Keratinocyte (primary cell): ENCODE data around the gene PARD3. TPM values are rescaled to one million over a fixed set of nuclear protein-coding genes. Genes with fewer than 3 reads are reported as not detected.

ENCODE experiments used
- DNase-seq: peaks from one replicate; pipeline ENCODE4 v3.0.0-alpha.2; 2011; ENCODE audit warnings: low read depth, missing footprints, low spot score
- FAIRE-seq: peaks from 2 replicates; lab custom pipeline; 2011; peaks lifted over from hg19 to GRCh38; lab: Jason Lieb, UNC
- H2AFZ ChIP-seq: 2 replicates; pipeline ENCODE4 v1.6.0; 2012; ENCODE audit warnings: low read length, control low read depth, inconsistent platforms; ENCODE audit not compliant: control insufficient read depth
- H3K27ac ChIP-seq: 2 replicates; pipeline ENCODE4 v1.5.1; 2011; ENCODE audit warnings: low read length; ENCODE audit not compliant: control insufficient read depth, insufficient read depth
- H3K27me3 ChIP-seq: 3 replicates; pipeline ENCODE4 v1.6.0; 2011; ENCODE audit warnings: low read length; ENCODE audit not compliant: control insufficient read depth, insufficient read depth; ENCODE audit errors: extremely low read depth
- H3K36me3 ChIP-seq, 2 experiments: 2 replicates in 1 of 2; 3 replicates in 1 of 2; pipeline ENCODE4 v1.5.1; 2011; ENCODE audit warnings: low read length in 2 of 2, mild to moderate bottlenecking in 1 of 2; ENCODE audit not compliant: control insufficient read depth in 2 of 2, insufficient read depth in 2 of 2; ENCODE audit errors: extremely low read depth in 1 of 2
- H3K4me1 ChIP-seq: 3 replicates; pipeline ENCODE4 v1.5.1; 2011; ENCODE audit warnings: low read length; ENCODE audit not compliant: control insufficient read depth, insufficient read depth; ENCODE audit errors: extremely low read depth
- H3K4me2 ChIP-seq: 3 replicates; pipeline ENCODE4 v1.6.0; 2011; ENCODE audit warnings: low read depth, low read length; ENCODE audit not compliant: control insufficient read depth, insufficient read depth; ENCODE audit errors: extremely low read depth
- H3K4me3 ChIP-seq, 3 experiments: fragments of 200-600 bp in 1 of 3; sonication (generic) in 1 of 3; 2 replicates in 2 of 3; 3 replicates in 1 of 3; pipeline ENCODE4 v1.5.1; 2011 to 2016; ENCODE audit warnings: low read length in 3 of 3, mild to moderate bottlenecking in 3 of 3, control low read depth in 2 of 3, inconsistent platforms in 1 of 3, low read depth in 1 of 3, mixed read lengths in 1 of 3, mixed run types in 1 of 3, moderate library complexity in 1 of 3; ENCODE audit not compliant: control insufficient read depth in 2 of 3, insufficient read depth in 2 of 3; ENCODE audit errors: extremely low read depth in 1 of 3
- H3K79me2 ChIP-seq: 2 replicates; pipeline ENCODE4 v1.6.0; 2012; ENCODE audit warnings: low read length; ENCODE audit not compliant: control insufficient read depth, insufficient read depth
- H3K9ac ChIP-seq: 3 replicates; pipeline ENCODE4 v1.6.0; 2011; ENCODE audit warnings: low read length; ENCODE audit not compliant: control insufficient read depth, insufficient read depth; ENCODE audit errors: extremely low read depth
- H3K9me1 ChIP-seq: 3 replicates; pipeline ENCODE4 v1.6.0; 2011; ENCODE audit warnings: low read length; ENCODE audit not compliant: control insufficient read depth, insufficient read depth; ENCODE audit errors: extremely low read depth
- H3K9me3 ChIP-seq: 2 replicates; pipeline ENCODE4 v1.5.1; 2012; ENCODE audit warnings: low read depth, low read length; ENCODE audit not compliant: control insufficient read depth
- H4K20me1 ChIP-seq: 3 replicates; pipeline ENCODE4 v1.6.0; 2011; ENCODE audit warnings: low read length; ENCODE audit not compliant: control insufficient read depth, insufficient read depth; ENCODE audit errors: extremely low read depth
- EZH2 ChIP-seq: IDR thresholded peaks from one replicate; pipeline ENCODE4 v1.6.1; 2012; ENCODE audit warnings: inconsistent platforms, mild to moderate bottlenecking, low read length, moderate library complexity
- dilution Hi-C: fragments of 300-500 bp; cut with MboI; formaldehyde crosslinking; loops from one replicate; pipeline ENCODE4 v1.7.0; 2020; ENCODE audit warnings: low sequenced_read_pairs; ENCODE audit not compliant: extremely low pct_ligation_motif_present
- polyA plus RNA-seq, 5 experiments: library from polyadenylated mRNA; depleted of rRNA in 3 of 5; stranded (reverse) in 3 of 5; stranded (forward) in 1 of 5; unstranded in 1 of 5; fragments of >200 nt; gene quantifications; 1 replicate in 1 of 5; 2 replicates in 3 of 5; 3 replicates in 1 of 5; pipeline versions ENCODE4 v1.2.1 to v1.2.3, GENCODE V29; 2011 to 2012; ENCODE audit warnings: missing spikeins in 2 of 5, low read depth in 1 of 5, low replicate concordance in 1 of 5
- TF ChIP-seq, protein P1 (sequence below), 3 experiments: IDR thresholded peaks in 1 of 3; conservative IDR thresholded peaks in 1 of 3; optimal IDR thresholded peaks in 1 of 3; 2 replicates in 2 of 3; 3 replicates in 1 of 3; pipeline versions ENCODE3 to v1.5.1; 2011; ENCODE audit warnings: low read length in 3 of 3, mild to moderate bottlenecking in 3 of 3, moderate library complexity in 2 of 3, control low read depth in 1 of 3, inconsistent platforms in 1 of 3; ENCODE audit not compliant: insufficient read depth in 2 of 3; ENCODE audit errors: extremely low read depth in 1 of 3

The PARD3 gene
- polyA plus RNA-seq, 1 donor (not counting 4 experiments of a cell fraction or from before 2014, with no cell fraction given) = 46.4 TPM

DNA sequence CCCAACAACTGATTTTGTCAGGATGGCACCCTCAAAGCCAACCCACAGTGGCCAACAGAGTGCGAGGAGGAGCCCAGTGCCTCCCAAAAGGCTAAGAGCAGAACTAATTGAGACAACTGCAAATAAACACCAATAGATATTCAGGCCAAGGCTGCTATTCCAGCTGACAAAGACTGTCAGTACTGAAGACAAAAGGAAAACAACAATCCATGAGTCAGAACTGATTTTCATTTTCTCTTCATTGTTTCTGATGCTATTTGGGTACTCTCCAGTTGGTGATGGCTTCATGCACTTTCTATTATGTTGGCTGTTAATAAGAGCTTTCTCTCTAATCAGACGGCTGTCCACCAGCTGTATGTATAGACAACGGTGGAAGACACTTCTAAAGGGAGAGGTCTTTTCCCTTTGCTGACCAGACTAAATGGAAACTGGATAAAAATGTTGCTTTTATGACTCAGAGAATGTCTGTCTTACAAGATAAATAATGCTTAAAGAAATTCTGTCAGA, 515.9 kb downstream of the PARD3 start:
- TF ChIP-seq, protein P1, sequence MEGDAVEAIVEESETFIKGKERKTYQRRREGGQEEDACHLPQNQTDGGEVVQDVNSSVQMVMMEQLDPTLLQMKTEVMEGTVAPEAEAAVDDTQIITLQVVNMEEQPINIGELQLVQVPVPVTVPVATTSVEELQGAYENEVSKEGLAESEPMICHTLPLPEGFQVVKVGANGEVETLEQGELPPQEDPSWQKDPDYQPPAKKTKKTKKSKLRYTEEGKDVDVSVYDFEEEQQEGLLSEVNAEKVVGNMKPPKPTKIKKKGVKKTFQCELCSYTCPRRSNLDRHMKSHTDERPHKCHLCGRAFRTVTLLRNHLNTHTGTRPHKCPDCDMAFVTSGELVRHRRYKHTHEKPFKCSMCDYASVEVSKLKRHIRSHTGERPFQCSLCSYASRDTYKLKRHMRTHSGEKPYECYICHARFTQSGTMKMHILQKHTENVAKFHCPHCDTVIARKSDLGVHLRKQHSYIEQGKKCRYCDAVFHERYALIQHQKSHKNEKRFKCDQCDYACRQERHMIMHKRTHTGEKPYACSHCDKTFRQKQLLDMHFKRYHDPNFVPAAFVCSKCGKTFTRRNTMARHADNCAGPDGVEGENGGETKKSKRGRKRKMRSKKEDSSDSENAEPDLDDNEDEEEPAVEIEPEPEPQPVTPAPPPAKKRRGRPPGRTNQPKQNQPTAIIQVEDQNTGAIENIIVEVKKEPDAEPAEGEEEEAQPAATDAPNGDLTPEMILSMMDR (optimal IDR thresholded peaks at IDR 0.05 in 1 of 3, IDR thresholded peaks at IDR 0.05 in 1 of 3, conservative IDR thresholded peaks at IDR 0.05 in 1 of 3; ENCODE audit: extremely low read depth in 1 of 3, insufficient read depth in 2 of 3, low read length in 3 of 3) = no peak
- TF ChIP-seq EZH2 = no peak
- H3K27ac ChIP-seq = no peak overlapping the region

DNA sequence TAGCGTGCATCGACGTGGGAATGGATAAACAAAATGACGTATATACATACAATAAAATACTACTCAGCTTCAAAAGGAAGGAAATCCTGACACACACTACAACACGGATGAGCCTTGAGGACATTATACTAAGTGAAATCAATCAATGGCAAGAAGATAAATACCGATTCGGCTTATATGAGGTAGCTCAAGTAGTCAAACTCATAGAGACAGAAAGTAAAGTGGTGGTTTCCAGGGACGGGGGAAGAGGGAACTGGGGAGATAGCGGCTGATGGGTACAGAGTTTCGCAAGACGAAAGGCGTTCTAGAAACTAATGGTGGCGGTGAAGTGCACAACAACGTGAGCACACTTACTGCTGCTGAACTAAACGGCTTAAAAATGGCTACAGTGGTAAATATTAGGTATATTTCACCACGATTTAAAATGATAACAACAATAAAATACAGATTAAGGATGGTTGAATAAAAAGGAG, 516.7 kb downstream of the PARD3 start:
- H2AFZ ChIP-seq = no peak overlapping the region
- H3K9ac ChIP-seq = no peak overlapping the region
- TF ChIP-seq EZH2 = no peak
- TF ChIP-seq, protein P1 (optimal IDR thresholded peaks at IDR 0.05 in 1 of 3, IDR thresholded peaks at IDR 0.05 in 1 of 3, conservative IDR thresholded peaks at IDR 0.05 in 1 of 3; ENCODE audit: extremely low read depth in 1 of 3, insufficient read depth in 2 of 3, low read length in 3 of 3) = no peak
- FAIRE-seq = no peak
- no peaks in the 10 kb centered on the region for H3K4me1 ChIP-seq
- no peak overlapping the region for H3K4me2 ChIP-seq
- no peak overlapping the region for H3K4me3 ChIP-seq
- H3K9me1 ChIP-seq = no peaks in the 10 kb centered on the region
- no peaks in the 10 kb centered on the region for H3K27me3 ChIP-seq
- no peaks in the 10 kb centered on the region for H3K9me3 ChIP-seq
- no peak overlapping the region for H3K27ac ChIP-seq
- H3K36me3 ChIP-seq = peaks cover 0 to 1% of the 10 kb centered on the region in 2 experiments
- H3K79me2 ChIP-seq = no peaks in the 10 kb centered on the region
- dilution Hi-C loops = no loop called here
- DNase-seq = no peak
- no peaks in the 10 kb centered on the region for H4K20me1 ChIP-seq

More for the DNA sequence above, 515.9 kb downstream of the PARD3 start:
- dilution Hi-C loops = no loop called here
- H3K27me3 ChIP-seq = no peaks in the 10 kb centered on the region
- H3K9me3 ChIP-seq = no peaks in the 10 kb centered on the region
- H2AFZ ChIP-seq = no peak overlapping the region
- H3K36me3 ChIP-seq = peaks cover 0 to 1% of the 10 kb centered on the region in 2 experiments
- DNase-seq (no peak), FAIRE-seq (peak; percentile 17)
- no peaks in the 10 kb centered on the region for H3K9me1 ChIP-seq
- no peak overlapping the region for H3K4me3 ChIP-seq
- H3K4me1 ChIP-seq = no peaks in the 10 kb centered on the region
- no peak overlapping the region for H3K4me2 ChIP-seq
- no peak overlapping the region for H3K9ac ChIP-seq
- H4K20me1 ChIP-seq = no peaks in the 10 kb centered on the region
- no peaks in the 10 kb centered on the region for H3K79me2 ChIP-seq
